Ascending aorta (tissue), 2 donors: ENCODE data around the gene KCNK3. TPM values are rescaled to one million over a fixed set of nuclear protein-coding genes. Genes with fewer than 3 reads are reported as not detected.

Experiments used
- DNase-seq, 2 donors: peaks; one replicate each; pipeline ENCODE4 v3.0.0-alpha.2; 2019; ENCODE audit warnings: low spot score in 2 of 2
- H3K27ac ChIP-seq, 2 donors: fragments of 200-600 bp; sonication (generic); one replicate each; pipeline ENCODE4 v1.5.1; 2016 to 2017; ENCODE audit warnings: mild to moderate bottlenecking in 1 of 2
- H3K27me3 ChIP-seq: fragments of 200-600 bp; sonication (generic); one replicate; pipeline ENCODE4 v1.5.1; 2017
- H3K36me3 ChIP-seq, 2 donors: fragments of 200-600 bp; sonication (generic); one replicate each; pipeline ENCODE4 v1.5.1; 2016
- H3K4me1 ChIP-seq, 2 donors: fragments of 200-600 bp; sonication (generic); one replicate each; pipeline ENCODE4 v1.5.1; 2016 to 2017; ENCODE audit warnings: mild to moderate bottlenecking in 1 of 2
- H3K4me3 ChIP-seq, 2 donors: fragments of 200-600 bp; sonication (generic); one replicate each; pipeline ENCODE4 v1.5.1; 2016 to 2017; ENCODE audit warnings: mild to moderate bottlenecking in 1 of 2
- H3K9me3 ChIP-seq, 2 donors: fragments of 200-600 bp; sonication (generic); one replicate each; pipeline ENCODE4 v1.5.1; 2016
- CTCF ChIP-seq, 3 experiments: fragments of 200-600 bp in 2 of 3; fragments of 450-650 bp in 1 of 3; sonication (generic) in 2 of 3; IDR thresholded peaks; one replicate each; pipeline ENCODE4 v1.5.1; 2016 to 2019; ENCODE audit warnings: antibody characterized with exemption in 3 of 3, mild to moderate bottlenecking in 1 of 3, moderate library complexity in 1 of 3
- intact Hi-C: fragments of 100-400 bp; cut with DNase I; formaldehyde crosslinking; loops from one replicate; pipeline ENCODE4 v1.15.1; 2023
- total RNA-seq: library from RNA; depleted of rRNA; stranded (reverse); fragments of >200 nt; gene quantifications from one replicate; pipeline ENCODE4 v1.1.0, GENCODE V29; 2016

Gene KCNK3
- total RNA-seq, 1 donor from 2014 or later = 7.2 TPM

GRCh38 chr2:26710743-26711456 lies 18.4 kb downstream of the KCNK3 start:
- H3K27me3 ChIP-seq = no peaks in the 10 kb centered on the region
- H3K27ac ChIP-seq = no peak overlapping the region
- peaks cover 6 to 12% of the 10 kb centered on the region in 2 donors for H3K4me1 ChIP-seq
- intact Hi-C loops = no loop called here
- H3K4me3 ChIP-seq = no peak overlapping the region
- no peaks in the 10 kb centered on the region for H3K9me3 ChIP-seq
- no peak for DNase-seq
- no peak for TF ChIP-seq CTCF (IDR thresholded peaks at IDR 0.05)
- H3K36me3 ChIP-seq = no peaks in the 10 kb centered on the region

- H3K4me3 ChIP-seq = no peak overlapping the region
- no peak for TF ChIP-seq CTCF (IDR thresholded peaks at IDR 0.05)
- peaks cover 6 to 12% of the 10 kb centered on the region in 2 donors for H3K4me1 ChIP-seq
- intact Hi-C loops = no loop called here
- H3K27me3 ChIP-seq = no peaks in the 10 kb centered on the region
- no peaks in the 10 kb centered on the region for H3K9me3 ChIP-seq
- H3K36me3 ChIP-seq = no peaks in the 10 kb centered on the region
- DNase-seq = no peak
- H3K27ac ChIP-seq = no peak overlapping the region
Observed at GRCh38 chr2:26711457-26712161, 19.1 kb downstream of the KCNK3 start.

- H3K9me3 ChIP-seq = no peaks in the 10 kb centered on the region
- no peaks in the 10 kb centered on the region for H3K36me3 ChIP-seq
- intact Hi-C loops = no loop called here
- H3K4me1 ChIP-seq = peaks cover 6 to 8% of the 10 kb centered on the region in 2 donors
- H3K27ac ChIP-seq = no peak overlapping the region
- no peak overlapping the region for H3K4me3 ChIP-seq
- H3K27me3 ChIP-seq = no peaks in the 10 kb centered on the region
- DNase-seq = no peak
- no peak for TF ChIP-seq CTCF (IDR thresholded peaks at IDR 0.05)
Observed at GRCh38 chr2:26712486-26713465, 20.3 kb downstream of the KCNK3 start.

- TF ChIP-seq CTCF (IDR thresholded peaks at IDR 0.05) = no peak
- H3K4me1 ChIP-seq = peaks cover 10 to 19% of the 10 kb centered on the region in 2 donors
- intact Hi-C loops = no loop called here
Observed at GRCh38 chr2:26715528-26716270, 23.2 kb downstream of the KCNK3 start.

GRCh38 chr2:26716340-26716739 lies 23.8 kb downstream of the KCNK3 start:
- DNase-seq = no peak
- no peak overlapping the region for H3K4me3 ChIP-seq
- TF ChIP-seq CTCF (IDR thresholded peaks at IDR 0.05) = no peak
- no peaks in the 10 kb centered on the region for H3K36me3 ChIP-seq
- no peaks in the 10 kb centered on the region for H3K9me3 ChIP-seq
- no peak overlapping the region for H3K27ac ChIP-seq
- H3K27me3 ChIP-seq = no peaks in the 10 kb centered on the region
- intact Hi-C loops = no loop called here
- H3K4me1 ChIP-seq = peaks cover 11 to 19% of the 10 kb centered on the region in 2 donors

More at GRCh38 chr2:26715528-26716270, 23.2 kb downstream of the KCNK3 start:
- Histone ChIP-seq H3K27ac (no peak overlapping the region), H3K27me3 (no peaks in the 10 kb centered on the region), H3K9me3 (no peaks in the 10 kb centered on the region), H3K36me3 (no peaks in the 10 kb centered on the region), H3K4me3 (no peak overlapping the region)
- no peak for DNase-seq
